Measurements from ENCODE around the gene COL4A3.
"Not testable (repeated sequence)": the region's sequence is repeated elsewhere in the genome, so short reads cannot be mapped to it uniquely, and the experiment has no call there.

Gene COL4A3

GRCh38 chr2:227160164-227160563, 4.3 kb upstream of the COL4A3 start:
- DNase-seq, result no peak

GRCh38 chr2:227161947-227162346, 2.5 kb upstream of the COL4A3 start:
- no peak for DNase-seq

- no peak for DNase-seq
Observed at GRCh38 chr2:227163485-227163997, 883 bp upstream of the COL4A3 start.

- no peak for DNase-seq
Observed at GRCh38 chr2:227164763-227165291, 403 bp downstream of the COL4A3 start.

GRCh38 chr2:227171779-227172178, 7.4 kb downstream of the COL4A3 start:
- not testable (repeated sequence) for DNase-seq

GRCh38 chr2:227177592-227178336, 13.3 kb downstream of the COL4A3 start:
- no peak for DNase-seq

GRCh38 chr2:227179988-227180685, 15.7 kb downstream of the COL4A3 start:
- DNase-seq, result no peak

GRCh38 chr2:227180770-227181169, 16.3 kb downstream of the COL4A3 start:
- DNase-seq, result no peak

- DNase-seq, result no peak
Observed at GRCh38 chr2:227182765-227183164, 18.3 kb downstream of the COL4A3 start.

GRCh38 chr2:227183657-227184367, 19.4 kb downstream of the COL4A3 start:
- no peak for DNase-seq

GRCh38 chr2:227185615-227186232, 21.3 kb downstream of the COL4A3 start:
- no peak for DNase-seq

GRCh38 chr2:227186751-227187150, 22.3 kb downstream of the COL4A3 start:
- no peak for DNase-seq

- no peak for DNase-seq
Observed at GRCh38 chr2:227188292-227188691, 23.9 kb downstream of the COL4A3 start.

- DNase-seq, result no peak
Observed at GRCh38 chr2:227191367-227191766, 26.9 kb downstream of the COL4A3 start.

GRCh38 chr2:227192491-227192890, 28.1 kb downstream of the COL4A3 start:
- no peak for DNase-seq

- DNase-seq, result no peak
Observed at GRCh38 chr2:227194219-227194618, 29.8 kb downstream of the COL4A3 start.

GRCh38 chr2:227198866-227199265, 34.4 kb downstream of the COL4A3 start:
- DNase-seq, result no peak

- DNase-seq, result no peak
Observed at GRCh38 chr2:227201771-227202170, 37.3 kb downstream of the COL4A3 start.

GRCh38 chr2:227204452-227204851, 40.0 kb downstream of the COL4A3 start:
- no peak for DNase-seq

- no peak for DNase-seq
Observed at GRCh38 chr2:227205701-227206100, 41.3 kb downstream of the COL4A3 start.

GRCh38 chr2:227206406-227206805, 42.0 kb downstream of the COL4A3 start:
- DNase-seq, result no peak

- no peak for DNase-seq
Observed at GRCh38 chr2:227207573-227207972, 43.1 kb downstream of the COL4A3 start.

- DNase-seq, result no peak
Observed at GRCh38 chr2:227214622-227215041, 50.2 kb downstream of the COL4A3 start.
